Thyroid gland (tissue), 4 donors: ENCODE data around the gene FYN.

Experiments
- CTCF ChIP-seq, 6 experiments: fragments of 200-600 bp in 3 of 6; fragments of 450-650 bp in 3 of 6; sonication (generic) in 3 of 6; IDR thresholded peaks; one replicate each; pipeline ENCODE4 v1.5.1; 2016 to 2019; ENCODE audit warnings: antibody characterized with exemption in 6 of 6, mild to moderate bottlenecking in 2 of 6, inconsistent platforms in 1 of 6, moderate library complexity in 1 of 6
- POLR2A ChIP-seq, 2 donors: fragments of 450-650 bp; IDR thresholded peaks; one replicate each; pipeline ENCODE4 v1.6.1; 2017; ENCODE audit warnings: antibody characterized with exemption in 2 of 2, mild to moderate bottlenecking in 2 of 2, moderate library complexity in 1 of 2

DNA sequence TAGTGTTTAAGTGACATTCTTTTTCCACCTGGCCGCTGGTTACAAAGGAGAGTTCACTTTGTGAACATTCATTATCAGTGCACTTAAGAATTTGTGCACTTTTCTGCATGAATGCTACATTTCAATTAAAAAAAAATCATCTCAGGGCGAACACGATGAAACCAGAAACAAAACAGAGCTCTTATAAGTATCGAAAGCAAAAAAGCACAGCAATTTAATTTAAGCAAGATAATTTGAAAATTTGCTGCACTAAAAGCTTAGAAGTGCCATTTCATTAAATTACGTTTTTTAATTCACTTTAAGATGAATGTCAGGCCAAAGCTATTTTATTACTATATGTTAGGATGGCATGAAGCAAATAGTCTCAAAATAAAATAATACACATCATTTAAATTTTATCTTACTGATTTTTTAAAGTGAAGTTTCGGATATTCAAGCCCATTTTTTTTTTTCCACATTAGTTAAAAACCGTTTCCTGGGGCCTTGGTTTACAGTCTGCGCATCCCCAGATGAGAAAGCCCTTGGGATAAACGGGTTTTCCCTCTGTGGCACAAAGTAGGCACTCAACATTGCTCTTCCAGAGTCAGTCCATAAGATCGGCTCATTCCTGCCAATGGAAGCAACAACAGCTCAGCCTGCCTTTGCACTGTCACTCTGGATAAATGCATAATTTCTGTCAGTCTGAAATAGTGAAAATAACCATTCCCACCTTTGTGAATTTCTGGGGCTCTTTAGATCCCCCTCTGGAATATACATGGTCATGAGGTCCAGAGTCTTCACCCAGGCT is 80.1 kb downstream of the FYN start:
- TF ChIP-seq CTCF (IDR thresholded peaks at IDR 0.05) (no peak), POLR2A (IDR thresholded peaks at IDR 0.05) (no peak)
